Endodermal cell (in vitro differentiated cells): ENCODE data around the gene ZFR2. TPM values are rescaled to one million over a fixed set of nuclear protein-coding genes. Genes with fewer than 3 reads are reported as not detected.

Experiments used
- DNase-seq: peaks from one replicate; pipeline ENCODE4 v3.0.0-alpha.2; 2017
- H3K27ac ChIP-seq: 2 replicates; pipeline ENCODE4 v1.5.1; 2013; ENCODE audit warnings: mild to moderate bottlenecking, low read depth, low read length, moderate library complexity
- H3K27me3 ChIP-seq: 2 replicates; pipeline ENCODE4 v1.6.1; 2013; ENCODE audit warnings: mild to moderate bottlenecking, low read length, moderate library complexity; ENCODE audit not compliant: insufficient read depth, control insufficient read depth, poor library complexity, severe bottlenecking
- H3K36me3 ChIP-seq: 2 replicates; pipeline ENCODE4 v1.7.0; 2013; ENCODE audit warnings: mild to moderate bottlenecking, low read length, moderate library complexity; ENCODE audit not compliant: control insufficient read depth, insufficient read depth
- H3K4me1 ChIP-seq: one replicate; pipeline ENCODE4 v1.7.0; 2013; ENCODE audit warnings: low read length; ENCODE audit not compliant: control insufficient read depth, insufficient read depth
- H3K4me3 ChIP-seq: 2 replicates; pipeline ENCODE4 v1.5.1; 2013; ENCODE audit warnings: mild to moderate bottlenecking, low read length, moderate library complexity
- H3K9ac ChIP-seq: 2 replicates; pipeline ENCODE4 v1.6.1; 2013; ENCODE audit warnings: mild to moderate bottlenecking, low read length, moderate library complexity; ENCODE audit not compliant: poor library complexity, severe bottlenecking; ENCODE audit errors: extremely low read depth
- H3K9me3 ChIP-seq: 2 replicates; pipeline ENCODE4 v1.6.1; 2013; ENCODE audit warnings: mild to moderate bottlenecking, low read length, moderate library complexity; ENCODE audit not compliant: control insufficient read depth
- H3K27ac Mint-ChIP-seq: 2 replicates; pipeline ENCODE4 v1.8.0; 2020; ENCODE audit warnings: mixed read lengths
- H3K27me3 Mint-ChIP-seq: 2 replicates; pipeline ENCODE4 v1.8.0; 2021; ENCODE audit warnings: mild to moderate bottlenecking, mixed read lengths; ENCODE audit not compliant: insufficient read depth
- H3K36me3 Mint-ChIP-seq: 2 replicates; pipeline ENCODE4 v1.8.0; 2020; ENCODE audit warnings: low read depth, mixed read lengths
- H3K4me1 Mint-ChIP-seq: 2 replicates; pipeline ENCODE4 v1.8.0; 2020; ENCODE audit warnings: mixed read lengths
- H3K4me3 Mint-ChIP-seq: 2 replicates; pipeline ENCODE4 v1.8.0; 2020; ENCODE audit warnings: mild to moderate bottlenecking, moderate library complexity, mixed read lengths
- H3K9me3 Mint-ChIP-seq: 2 replicates; pipeline ENCODE4 v1.8.0; 2020; ENCODE audit warnings: mild to moderate bottlenecking, mixed read lengths
- CTCF ChIP-seq: fragments of 200-600 bp; sonication (generic); conservative IDR thresholded peaks from 2 replicates; pipeline ENCODE4 v1.5.0; 2021; ENCODE audit warnings: antibody characterized with exemption, mild to moderate bottlenecking
- WGBS, 2 experiments: methylation state at CpG; one replicate each; pipeline versions ENCODE4 v1.1.5 to v1.1.7; 2013; ENCODE audit warnings: missing lambda C conversion rate in 2 of 2, mixed read lengths in 1 of 2; ENCODE audit not compliant: insufficient coverage in 1 of 2, insufficient read length in 1 of 2; 5-methylcytosine and 5-hydroxymethylcytosine counted together
- total RNA-seq, 2 donors: library from RNA; stranded (reverse); fragmentation: NEBNext Ultra II Directional in 1 of 2; extraction: Animal tissue kit (Norgen Biotek cat#: 25700) in 1 of 2; gene quantifications; 2 replicates in 1 of 2; 3 replicates in 1 of 2; pipeline ENCODE4 v1.2.1, GENCODE V29; 2021

ZFR2 gene
- total RNA-seq, 2 donors from 2014 or later: 16.4 to 24.6 TPM

DNA sequence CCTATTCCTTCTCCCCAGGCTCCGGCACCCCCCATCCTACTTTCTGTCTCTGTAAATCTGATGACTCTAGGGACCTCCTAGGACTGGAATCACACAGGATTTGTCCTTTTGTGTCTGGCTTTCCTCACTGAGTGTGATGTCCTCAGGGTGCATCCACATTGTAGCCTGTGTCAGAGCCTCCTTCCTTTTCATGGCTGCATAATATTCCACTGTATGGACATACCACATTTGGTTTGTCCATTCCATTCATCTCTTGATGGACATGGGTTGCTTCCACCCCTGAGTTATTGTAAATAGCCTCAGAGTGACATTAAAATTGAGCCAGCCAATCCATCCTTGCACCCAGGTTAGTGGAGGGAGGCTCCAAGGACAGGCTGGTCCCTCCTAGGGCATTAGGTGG, 41.3 kb upstream of the ZFR2 start:
- no peak for DNase-seq
- Histone ChIP-seq H3K9me3 (peaks cover 11% of the 10 kb centered on the region), H3K4me1 (no peaks in the 10 kb centered on the region), H3K4me3 (no peak overlapping the region), H3K9ac (no peak overlapping the region), H3K27me3 (no peaks in the 10 kb centered on the region), H3K36me3 (no peaks in the 10 kb centered on the region), H3K27ac (no peak overlapping the region)
- TF ChIP-seq CTCF: no peak
- Mint-ChIP-seq H3K27ac (no peak overlapping the region), H3K27me3 (no peaks in the 10 kb centered on the region), H3K4me1 (no peaks in the 10 kb centered on the region), H3K9me3 (peaks cover 17% of the 10 kb centered on the region), H3K4me3 (no peak overlapping the region), H3K36me3 (peaks cover 5% of the 10 kb centered on the region)
- WGBS, 2 experiments: 92 to 100% methylated on average over 1 of the region's 1 CpG

- no peaks in the 10 kb centered on the region for H3K27me3 ChIP-seq
- TF ChIP-seq CTCF: no peak
- H3K9ac ChIP-seq: no peak overlapping the region
- Mint-ChIP-seq H3K27me3 (no peaks in the 10 kb centered on the region), H3K27ac (no peak overlapping the region), H3K4me3 (no peak overlapping the region), H3K36me3 (peaks cover 7% of the 10 kb centered on the region), H3K9me3 (peaks cover 19% of the 10 kb centered on the region), H3K4me1 (no peaks in the 10 kb centered on the region)
- H3K36me3 ChIP-seq: no peaks in the 10 kb centered on the region
- no peaks in the 10 kb centered on the region for H3K4me1 ChIP-seq
- no peak for DNase-seq
- WGBS, 2 experiments: 88 to 96% methylated on average over 3 to 13 of the region's 14 CpGs
- H3K27ac ChIP-seq: no peak overlapping the region
- H3K9me3 ChIP-seq: peaks cover 11% of the 10 kb centered on the region
- H3K4me3 ChIP-seq: no peak overlapping the region
Observed at GRCh38 chr19:3908266-3909054, 39.6 kb upstream of the ZFR2 start.

- no peak for TF ChIP-seq CTCF
- no peak overlapping the region for H3K27ac Mint-ChIP-seq
- H3K36me3 Mint-ChIP-seq: peaks cover 7% of the 10 kb centered on the region
- Histone ChIP-seq H3K36me3 (no peaks in the 10 kb centered on the region), H3K9me3 (peaks cover 11% of the 10 kb centered on the region), H3K4me3 (no peak overlapping the region), H3K9ac (no peak overlapping the region), H3K4me1 (no peaks in the 10 kb centered on the region), H3K27me3 (no peaks in the 10 kb centered on the region), H3K27ac (no peak overlapping the region)
- 91 to 93% methylated on average over 33 to 50 of the region's 50 CpGs for WGBS, 2 experiments
- DNase-seq: no peak
- H3K4me3 Mint-ChIP-seq: no peak overlapping the region
- H3K27me3 Mint-ChIP-seq: no peaks in the 10 kb centered on the region
- H3K9me3 Mint-ChIP-seq: peaks cover 19% of the 10 kb centered on the region
- no peaks in the 10 kb centered on the region for H3K4me1 Mint-ChIP-seq
Observed at GRCh38 chr19:3907626-3908265, 38.9 kb upstream of the ZFR2 start.
